ENCODE data around the gene ACTG1.

ACTG1 gene

DNA sequence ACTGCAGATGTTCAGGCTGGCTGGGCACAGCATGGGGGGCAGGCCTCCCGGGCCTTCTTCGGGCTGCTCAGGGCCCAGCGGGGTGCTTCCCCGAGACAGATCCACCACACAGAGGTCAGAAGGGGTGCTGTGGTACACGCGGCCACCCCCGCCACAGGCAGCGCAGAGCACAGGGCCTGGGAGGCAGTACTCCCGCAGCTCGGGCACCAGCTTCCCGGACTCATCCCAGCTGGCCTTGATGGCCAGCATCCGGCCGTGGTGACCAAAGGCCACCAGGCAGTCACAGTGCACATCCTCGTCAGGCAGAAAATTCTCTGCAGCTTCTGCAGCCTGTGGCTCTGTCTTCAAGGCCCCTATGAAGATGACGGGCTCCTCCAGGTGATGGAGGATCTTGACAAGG lies 37.7 kb upstream of the ACTG1 start:
- H3K9ac ChIP-seq: no peak overlapping the region
- H3K4me3 ChIP-seq (ENCODE audit: low read depth, low read length): no peak overlapping the region
- H3K36me3 ChIP-seq (ENCODE audit: control insufficient read depth, insufficient read depth, low read length): no peaks in the 10 kb centered on the region
- no peak overlapping the region for H3K4me2 ChIP-seq (ENCODE audit: low read length)
- no peaks in the 10 kb centered on the region for H3K9me3 ChIP-seq (ENCODE audit: control insufficient read depth, low read length)
- no peak overlapping the region for H2AFZ ChIP-seq
- H3K27me3 ChIP-seq (ENCODE audit: control insufficient read depth, insufficient read depth, low read length): no peaks in the 10 kb centered on the region
- TF ChIP-seq, protein P1, sequence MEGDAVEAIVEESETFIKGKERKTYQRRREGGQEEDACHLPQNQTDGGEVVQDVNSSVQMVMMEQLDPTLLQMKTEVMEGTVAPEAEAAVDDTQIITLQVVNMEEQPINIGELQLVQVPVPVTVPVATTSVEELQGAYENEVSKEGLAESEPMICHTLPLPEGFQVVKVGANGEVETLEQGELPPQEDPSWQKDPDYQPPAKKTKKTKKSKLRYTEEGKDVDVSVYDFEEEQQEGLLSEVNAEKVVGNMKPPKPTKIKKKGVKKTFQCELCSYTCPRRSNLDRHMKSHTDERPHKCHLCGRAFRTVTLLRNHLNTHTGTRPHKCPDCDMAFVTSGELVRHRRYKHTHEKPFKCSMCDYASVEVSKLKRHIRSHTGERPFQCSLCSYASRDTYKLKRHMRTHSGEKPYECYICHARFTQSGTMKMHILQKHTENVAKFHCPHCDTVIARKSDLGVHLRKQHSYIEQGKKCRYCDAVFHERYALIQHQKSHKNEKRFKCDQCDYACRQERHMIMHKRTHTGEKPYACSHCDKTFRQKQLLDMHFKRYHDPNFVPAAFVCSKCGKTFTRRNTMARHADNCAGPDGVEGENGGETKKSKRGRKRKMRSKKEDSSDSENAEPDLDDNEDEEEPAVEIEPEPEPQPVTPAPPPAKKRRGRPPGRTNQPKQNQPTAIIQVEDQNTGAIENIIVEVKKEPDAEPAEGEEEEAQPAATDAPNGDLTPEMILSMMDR (IDR thresholded peaks at IDR 0.05): no peak
- no peaks in the 10 kb centered on the region for H3K4me1 ChIP-seq
- no peaks in the 10 kb centered on the region for H3K79me2 ChIP-seq
- no peak overlapping the region for H3K27ac ChIP-seq

DNA sequence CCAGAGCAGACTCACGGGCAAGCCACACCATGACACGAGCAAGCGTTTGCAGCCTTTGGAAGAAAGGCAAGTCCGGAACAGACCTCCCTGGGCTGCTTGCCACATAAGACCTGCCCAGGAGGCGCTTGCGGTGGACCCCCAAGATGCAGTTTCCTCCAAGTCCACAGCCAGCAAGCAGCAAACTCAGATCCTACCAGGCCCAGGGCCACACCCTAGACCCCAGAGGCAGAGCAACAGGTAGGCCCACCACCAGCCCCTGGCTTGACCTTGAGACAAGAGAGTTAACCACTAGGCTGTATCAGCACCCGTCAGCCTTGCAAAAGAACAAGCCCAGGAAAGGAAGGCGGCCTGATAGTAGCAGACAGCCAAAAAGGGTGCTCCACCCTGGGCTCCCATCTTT lies 37.2 kb upstream of the ACTG1 start:
- Histone ChIP-seq H3K27me3 (ENCODE audit: control insufficient read depth, insufficient read depth, low read length) (no peaks in the 10 kb centered on the region), H3K4me3 (ENCODE audit: low read depth, low read length) (no peak overlapping the region), H3K79me2 (no peaks in the 10 kb centered on the region), H3K36me3 (ENCODE audit: control insufficient read depth, insufficient read depth, low read length) (no peaks in the 10 kb centered on the region), H2AFZ (no peak overlapping the region), H3K4me2 (ENCODE audit: low read length) (no peak overlapping the region), H3K4me1 (no peaks in the 10 kb centered on the region), H3K9ac (no peak overlapping the region), H3K9me3 (ENCODE audit: control insufficient read depth, low read length) (no peaks in the 10 kb centered on the region), H3K27ac (no peak overlapping the region)
- TF ChIP-seq, protein P1 (IDR thresholded peaks at IDR 0.05): no peak

DNA sequence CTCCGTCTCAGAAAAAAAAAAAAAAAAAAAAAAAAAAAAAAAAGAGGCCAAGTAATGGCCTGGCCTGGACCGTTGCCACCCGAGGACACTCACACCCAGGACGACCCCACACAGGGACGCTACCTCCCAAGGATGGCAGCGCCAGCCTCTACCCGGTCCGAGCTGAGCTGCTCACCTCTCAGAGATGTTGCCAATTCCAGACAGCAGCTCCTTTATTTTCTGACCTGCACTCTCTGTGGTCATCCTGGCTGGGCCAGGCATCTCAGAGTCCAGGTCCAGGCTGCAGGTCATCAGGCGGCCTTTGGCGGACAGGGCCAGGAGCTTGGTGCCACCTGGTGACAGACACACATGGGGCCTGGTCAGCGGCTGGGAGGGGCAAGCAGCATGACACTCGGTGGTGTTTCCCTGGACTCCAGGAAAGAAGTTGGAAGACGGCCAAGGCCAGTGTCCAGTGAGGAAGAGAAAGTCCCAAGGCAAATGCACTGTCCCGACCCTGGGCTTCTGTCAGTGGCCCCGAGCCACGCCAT lies 36.5 kb upstream of the ACTG1 start:
- Histone ChIP-seq H3K27me3 (ENCODE audit: control insufficient read depth, insufficient read depth, low read length) (no peaks in the 10 kb centered on the region), H3K9ac (no peak overlapping the region)
- TF ChIP-seq, protein P1 (IDR thresholded peaks at IDR 0.05): no peak

DNA sequence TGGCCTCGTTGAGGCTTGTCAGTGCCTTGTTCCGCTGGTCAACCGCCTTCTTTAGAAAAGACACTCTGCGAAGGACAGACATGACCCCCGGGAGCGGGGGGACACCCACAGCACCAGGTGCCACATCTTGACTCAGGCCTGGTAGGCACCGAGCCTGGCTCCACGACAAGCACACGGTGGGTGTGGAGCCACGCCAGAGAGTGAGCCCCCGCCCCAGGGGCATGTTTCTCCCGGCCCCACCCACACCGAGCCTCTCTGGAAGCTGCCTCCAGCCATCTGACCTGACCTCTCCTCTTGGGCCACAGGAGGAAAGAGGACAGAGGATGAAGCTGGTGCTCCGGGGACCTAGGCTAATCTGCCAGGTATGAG lies 35.0 kb upstream of the ACTG1 start:
- no peaks in the 10 kb centered on the region for H3K36me3 ChIP-seq (ENCODE audit: control insufficient read depth, insufficient read depth, low read length)
- no peaks in the 10 kb centered on the region for H3K9me3 ChIP-seq (ENCODE audit: control insufficient read depth, low read length)
- H3K4me1 ChIP-seq: no peaks in the 10 kb centered on the region
- no peaks in the 10 kb centered on the region for H3K79me2 ChIP-seq
- TF ChIP-seq, protein P1 (IDR thresholded peaks at IDR 0.05): no peak
- H3K27me3 ChIP-seq (ENCODE audit: control insufficient read depth, insufficient read depth, low read length): no peaks in the 10 kb centered on the region
- no peak overlapping the region for H3K27ac ChIP-seq
- H2AFZ ChIP-seq: no peak overlapping the region
- H3K4me3 ChIP-seq (ENCODE audit: low read depth, low read length): no peak overlapping the region
- H3K9ac ChIP-seq: no peak overlapping the region
- H3K4me2 ChIP-seq (ENCODE audit: low read length): no peak overlapping the region

More for the DNA sequence above, 36.5 kb upstream of the ACTG1 start:
- no peak overlapping the region for H2AFZ ChIP-seq
- no peaks in the 10 kb centered on the region for H3K79me2 ChIP-seq
- H3K4me1 ChIP-seq: no peaks in the 10 kb centered on the region
- H3K9me3 ChIP-seq (ENCODE audit: control insufficient read depth, low read length): no peaks in the 10 kb centered on the region
- H3K36me3 ChIP-seq (ENCODE audit: control insufficient read depth, insufficient read depth, low read length): no peaks in the 10 kb centered on the region
- no peak overlapping the region for H3K4me2 ChIP-seq (ENCODE audit: low read length)
- H3K27ac ChIP-seq: no peak overlapping the region
- no peak overlapping the region for H3K4me3 ChIP-seq (ENCODE audit: low read depth, low read length)

DNA sequence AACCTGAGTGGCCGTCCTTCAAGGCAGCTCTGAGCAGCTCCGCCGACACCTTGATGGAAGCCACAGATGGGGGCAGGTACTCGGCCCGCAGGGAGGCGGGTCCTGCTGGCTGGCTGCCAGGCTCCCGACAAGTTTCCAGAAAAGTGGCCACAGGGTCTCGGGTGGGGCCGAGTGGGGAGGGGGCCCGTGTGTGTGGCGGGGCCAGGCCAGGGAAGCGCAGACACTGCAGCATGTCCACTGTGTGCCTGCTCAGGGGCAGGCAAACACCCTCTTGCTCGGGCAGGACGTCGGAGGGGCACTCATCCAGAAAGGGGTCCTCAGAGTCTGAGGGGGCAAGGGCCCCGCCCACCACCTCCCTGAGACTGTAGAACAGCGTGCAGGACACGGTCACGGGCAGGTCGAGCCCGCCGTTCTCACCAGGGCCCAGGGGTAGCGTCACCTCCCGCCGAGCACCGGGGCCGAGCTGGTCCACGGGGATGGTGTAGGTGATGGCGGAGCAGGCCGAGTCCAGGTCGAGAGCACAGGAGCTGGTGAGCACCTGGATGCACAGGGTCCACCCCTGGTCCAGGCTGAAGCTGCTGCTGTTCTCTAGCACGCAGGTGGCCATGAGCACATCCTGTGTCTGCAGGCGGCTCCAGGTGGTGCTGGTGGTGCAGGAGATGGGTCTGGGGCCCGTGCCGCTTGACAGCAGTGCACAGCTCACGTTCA lies 34.5 kb upstream of the ACTG1 start:
- Histone ChIP-seq H3K9ac (no peak overlapping the region), H3K27me3 (ENCODE audit: control insufficient read depth, insufficient read depth, low read length) (no peaks in the 10 kb centered on the region), H3K9me3 (ENCODE audit: control insufficient read depth, low read length) (no peaks in the 10 kb centered on the region), H3K36me3 (ENCODE audit: control insufficient read depth, insufficient read depth, low read length) (no peaks in the 10 kb centered on the region), H3K79me2 (no peaks in the 10 kb centered on the region), H3K4me2 (ENCODE audit: low read length) (no peak overlapping the region), H2AFZ (no peak overlapping the region), H3K27ac (no peak overlapping the region), H3K4me3 (ENCODE audit: low read depth, low read length) (no peak overlapping the region), H3K4me1 (no peaks in the 10 kb centered on the region)
- TF ChIP-seq, protein P1 (IDR thresholded peaks at IDR 0.05): no peak
